ENCODE measurements around the gene WDR27. TPM values are rescaled to one million over a fixed set of nuclear protein-coding genes. Genes with fewer than 3 reads are reported as not detected.

WDR27 gene
- total RNA-seq, 1 donor from 2014 or later = 16.8 TPM

- DNase-seq (ENCODE audit: low read depth) = no peak
- Histone ChIP-seq H3K27me3 (ENCODE audit: control insufficient read depth, insufficient read depth, low read length) (no peaks in the 10 kb centered on the region), H3K4me3 (ENCODE audit: low read depth, low read length) (peak within 1 kb of the TSS; percentile 64), H3K36me3 (ENCODE audit: control insufficient read depth, insufficient read depth, low read length) (no peaks in the 10 kb centered on the region)
- TF ChIP-seq, protein P1, sequence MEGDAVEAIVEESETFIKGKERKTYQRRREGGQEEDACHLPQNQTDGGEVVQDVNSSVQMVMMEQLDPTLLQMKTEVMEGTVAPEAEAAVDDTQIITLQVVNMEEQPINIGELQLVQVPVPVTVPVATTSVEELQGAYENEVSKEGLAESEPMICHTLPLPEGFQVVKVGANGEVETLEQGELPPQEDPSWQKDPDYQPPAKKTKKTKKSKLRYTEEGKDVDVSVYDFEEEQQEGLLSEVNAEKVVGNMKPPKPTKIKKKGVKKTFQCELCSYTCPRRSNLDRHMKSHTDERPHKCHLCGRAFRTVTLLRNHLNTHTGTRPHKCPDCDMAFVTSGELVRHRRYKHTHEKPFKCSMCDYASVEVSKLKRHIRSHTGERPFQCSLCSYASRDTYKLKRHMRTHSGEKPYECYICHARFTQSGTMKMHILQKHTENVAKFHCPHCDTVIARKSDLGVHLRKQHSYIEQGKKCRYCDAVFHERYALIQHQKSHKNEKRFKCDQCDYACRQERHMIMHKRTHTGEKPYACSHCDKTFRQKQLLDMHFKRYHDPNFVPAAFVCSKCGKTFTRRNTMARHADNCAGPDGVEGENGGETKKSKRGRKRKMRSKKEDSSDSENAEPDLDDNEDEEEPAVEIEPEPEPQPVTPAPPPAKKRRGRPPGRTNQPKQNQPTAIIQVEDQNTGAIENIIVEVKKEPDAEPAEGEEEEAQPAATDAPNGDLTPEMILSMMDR (IDR thresholded peaks at IDR 0.05; ENCODE audit: insufficient read depth, low read length, severe bottlenecking) = no peak
- no peak for FAIRE-seq
Measured at GRCh38 chr6:169724494-169725124, 22.8 kb upstream of the WDR27 start, which contains the start of gene PHF10. PHF10 (minus strand) TSS chr6:169724500; CDS start chr6:169723931, 569 bp downstream.

- DNase-seq (ENCODE audit: low read depth) = no peak
- TF ChIP-seq, protein P1 (IDR thresholded peaks at IDR 0.05; ENCODE audit: insufficient read depth, low read length, severe bottlenecking) = no peak
- Histone ChIP-seq H3K4me3 (ENCODE audit: low read depth, low read length) (peak overlapping the region; percentile 57), H3K36me3 (ENCODE audit: control insufficient read depth, insufficient read depth, low read length) (no peaks in the 10 kb centered on the region), H3K27me3 (ENCODE audit: control insufficient read depth, insufficient read depth, low read length) (no peaks in the 10 kb centered on the region)
- FAIRE-seq = no peak
Measured at GRCh38 chr6:169723991-169724493, 22.2 kb upstream of the WDR27 start.

GRCh38 chr6:169723200-169723909 is 21.5 kb upstream of the WDR27 start:
- TF ChIP-seq, protein P1 (IDR thresholded peaks at IDR 0.05; ENCODE audit: insufficient read depth, low read length, severe bottlenecking) = no peak
- FAIRE-seq (no peak), DNase-seq (ENCODE audit: low read depth) (peak; percentile 39)
- H3K36me3 ChIP-seq (ENCODE audit: control insufficient read depth, insufficient read depth, low read length) = no peaks in the 10 kb centered on the region
- peak overlapping the region; percentile 64 for H3K4me3 ChIP-seq (ENCODE audit: low read depth, low read length)
- no peaks in the 10 kb centered on the region for H3K27me3 ChIP-seq (ENCODE audit: control insufficient read depth, insufficient read depth, low read length)

DNA sequence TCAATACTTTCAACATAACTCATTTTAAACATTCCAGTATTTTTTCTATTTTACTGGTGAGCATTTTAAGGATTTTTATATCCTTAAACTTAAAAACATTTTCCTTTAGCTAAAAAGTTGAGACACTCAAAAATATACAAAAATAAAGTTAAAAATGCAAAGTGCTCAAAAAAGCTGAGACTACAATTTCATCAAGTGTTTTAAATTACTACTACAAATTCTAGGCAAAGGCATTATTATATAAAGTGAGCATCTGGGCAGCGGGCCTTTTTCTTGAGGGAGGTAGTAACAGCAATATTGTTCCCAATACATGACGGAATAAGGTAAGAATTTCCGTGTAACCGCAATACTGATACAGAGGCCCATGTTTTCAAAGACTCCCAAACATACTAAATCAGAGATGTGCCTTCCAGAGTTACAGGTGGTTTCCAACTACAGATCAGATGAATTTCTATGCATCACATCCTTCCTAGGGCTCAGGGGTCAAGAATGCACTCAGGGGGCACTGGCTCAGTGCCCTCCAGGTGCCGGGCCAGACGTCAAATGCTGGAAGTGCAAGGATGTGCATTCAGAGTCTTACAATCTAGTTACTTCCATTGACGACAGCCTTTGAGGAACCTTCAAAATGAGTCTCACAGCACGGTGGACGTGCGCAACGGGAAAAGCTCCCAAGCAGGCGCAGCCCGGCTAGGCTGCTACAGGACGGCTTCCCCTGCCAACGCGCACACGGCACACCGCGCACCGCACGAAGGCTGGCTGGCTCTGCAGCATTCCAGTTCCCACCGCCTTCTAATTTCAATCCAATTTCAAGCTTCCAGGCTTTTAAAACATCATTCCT is 20.8 kb upstream of the WDR27 start:
- Histone ChIP-seq H3K4me3 (ENCODE audit: low read depth, low read length) (peak overlapping the region; percentile 64), H3K36me3 (ENCODE audit: control insufficient read depth, insufficient read depth, low read length) (no peaks in the 10 kb centered on the region), H3K27me3 (ENCODE audit: control insufficient read depth, insufficient read depth, low read length) (no peaks in the 10 kb centered on the region)
- FAIRE-seq (no peak), DNase-seq (ENCODE audit: low read depth) (peak; percentile 82)
- TF ChIP-seq, protein P1 (IDR thresholded peaks at IDR 0.05; ENCODE audit: insufficient read depth, low read length, severe bottlenecking) = no peak

DNA sequence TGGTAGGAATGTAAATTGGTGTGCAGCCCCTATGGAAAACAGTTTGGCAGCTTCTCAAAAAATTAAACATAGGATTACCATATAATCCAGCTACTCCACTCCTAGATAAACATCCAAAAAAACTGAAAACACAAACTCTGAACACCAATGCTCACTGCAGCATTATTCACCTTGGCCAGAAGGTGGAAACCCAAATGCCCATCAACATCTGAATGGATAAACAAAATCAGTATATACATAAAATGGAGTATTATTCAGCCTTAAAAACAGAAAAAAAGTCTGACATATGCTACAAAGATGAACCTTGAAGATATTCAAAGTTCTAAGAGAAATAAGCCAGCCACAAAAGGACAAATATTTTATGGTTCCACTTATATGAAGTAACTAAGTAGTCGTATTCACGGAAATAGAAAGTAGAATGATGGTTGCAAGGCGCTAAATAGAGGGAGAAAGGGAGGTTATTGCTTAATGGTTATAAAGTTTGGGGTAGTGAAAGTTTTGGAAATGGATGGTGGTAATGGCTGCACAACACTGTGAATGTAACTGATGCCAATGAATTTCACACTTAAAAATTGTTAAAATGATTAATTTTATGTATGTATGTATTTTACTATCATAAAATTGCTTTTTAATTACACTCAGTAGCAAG is 18.5 kb upstream of the WDR27 start:
- DNase-seq (ENCODE audit: low read depth) = no peak
- H3K4me3 ChIP-seq (ENCODE audit: low read depth, low read length) = no peak overlapping the region
- TF ChIP-seq, protein P1 (IDR thresholded peaks at IDR 0.05; ENCODE audit: insufficient read depth, low read length, severe bottlenecking) = no peak
- H3K27me3 ChIP-seq (ENCODE audit: control insufficient read depth, insufficient read depth, low read length) = no peaks in the 10 kb centered on the region
- FAIRE-seq = no peak
- no peaks in the 10 kb centered on the region for H3K36me3 ChIP-seq (ENCODE audit: control insufficient read depth, insufficient read depth, low read length)
